Heart left ventricle (tissue), 16 donors: ENCODE results near the gene CTNNB1. TPM values are rescaled to one million over a fixed set of nuclear protein-coding genes. Genes with fewer than 3 reads are reported as not detected.

Experiments
- ATAC-seq, 4 donors: fragments of 200-7000 bp; cut with Tn5 transposase; one replicate each; pipeline ENCODE4 v1.9.1; 2020 to 2022; ENCODE audit warnings: moderate library complexity in 4 of 4, mild to moderate bottlenecking in 3 of 4, moderate number of reproducible peaks in 1 of 4
- DNase-seq, 5 donors: peaks; one replicate each; pipeline ENCODE4 v3.0.0-alpha.2; 2020
- H3K27ac ChIP-seq, 12 donors: fragments of 200-600 bp; sonication (generic) in 4 of 12; one replicate each; pipeline versions ENCODE4 v1.5.0 to v1.8.0; 2016 to 2022; ENCODE audit warnings: mild to moderate bottlenecking in 2 of 12
- H3K27me3 ChIP-seq, 9 donors: fragments of 200-600 bp; sonication (generic) in 2 of 9; one replicate each; pipeline versions ENCODE4 v1.5.1 to v1.8.0; 2016 to 2022; ENCODE audit warnings: mild to moderate bottlenecking in 3 of 9
- H3K36me3 ChIP-seq, 9 donors: fragments of 200-600 bp; sonication (generic) in 2 of 9; one replicate each; pipeline versions ENCODE4 v1.5.0 to v1.8.0; 2018 to 2022; ENCODE audit warnings: mild to moderate bottlenecking in 2 of 9
- H3K4me1 ChIP-seq, 12 donors: fragments of 200-600 bp; sonication (generic) in 4 of 12; one replicate each; pipeline versions ENCODE4 v1.5.0 to v1.8.0; 2016 to 2022; ENCODE audit warnings: mild to moderate bottlenecking in 3 of 12
- H3K4me3 ChIP-seq, 12 donors: fragments of 200-600 bp; sonication (generic) in 4 of 12; one replicate each; pipeline versions ENCODE4 v1.5.0 to v1.8.0; 2017 to 2022; ENCODE audit warnings: mild to moderate bottlenecking in 9 of 12, moderate library complexity in 4 of 12
- H3K9me3 ChIP-seq, 12 donors: fragments of 200-600 bp; sonication (generic) in 4 of 12; one replicate each; pipeline versions ENCODE4 v1.5.0 to v1.8.0; 2016 to 2022; ENCODE audit warnings: mild to moderate bottlenecking in 1 of 12
- CTCF ChIP-seq, 12 donors: fragments of 200-600 bp; sonication (generic) in 4 of 12; IDR thresholded peaks; one replicate each; pipeline versions ENCODE4 v1.5.0 to v1.8.0; 2018 to 2022; ENCODE audit warnings: antibody characterized with exemption in 12 of 12, mild to moderate bottlenecking in 5 of 12
- POLR2A ChIP-seq, 2 donors: fragments of 450-650 bp; IDR thresholded peaks; one replicate each; pipeline ENCODE4 v1.6.1; 2017; ENCODE audit warnings: antibody characterized with exemption in 2 of 2, mild to moderate bottlenecking in 2 of 2, moderate library complexity in 2 of 2
- WGBS, 4 donors: extraction: QIAGEN DNeasy Blood & Tissue Kit in 2 of 4; methylation state at CpG; one replicate each; pipeline versions ENCODE4 v1.1.5 to v1.1.7; 2013 to 2018; 5-methylcytosine and 5-hydroxymethylcytosine counted together
- intact Hi-C, 10 donors: fragments of 100-400 bp; cut with DNase I; formaldehyde crosslinking; loops; one replicate each; pipeline versions ENCODE4 v1.11.1 to v1.14.2; 2022
- polyA plus RNA-seq, 2 donors: library from polyadenylated mRNA; stranded (reverse); fragments of 200-250 nt; gene quantifications; one replicate each; pipeline ENCODE4 v1.2.3, GENCODE V29; 2013
- total RNA-seq, 9 donors: library from RNA; depleted of rRNA in 2 of 9; stranded (reverse); fragments of >200 nt in 2 of 9; fragmentation: NEBNext Ultra II Directional in 3 of 9; extraction: Animal tissue kit (Norgen Biotek cat#: 25700) in 3 of 9; gene quantifications; one replicate each; pipeline versions ENCODE4 v1.1.0 to v1.2.4, GENCODE V29; 2016 to 2023
- donor health status: ischemic (EF 13 %, LVEDD 7.1; RV severe dilation, severe dysfunction).
- donor health status: healthy with polysubstance abuse.
- donor health status: DM: no; HTN: yes; CAD: no.
- donor health status: DM: no; HTN: no; CAD: no.
- donor health status: ischemic (EF 25% LVEDD 6.9; RV normal size, moderate dysfunction).
- donor health status: ischemic (EF 25% LVEDD 5.7; RV mildly dilated, moderate dysfunction).
- donor health status: healthy.
- donor health status: DM: yes; HTN: yes; CAD: no.
- donor health status: ischemic (EF 35%, LVEDD 5.7; RV mildly dilated, moderate dysfunction).
- donor health status: nonischemic (EF 11% LVEDD 7.7; RV severe dilation, severe dysfunction).
- donor health status: DM: yes; HTN: yes; CAD: no.
- donor health status: PGD.
- donor health status: ischemic (EF 29% LVEDD 5.4; RV normal size, mild dysfunction).
- donor health status: nonischemic (EF 23%, LVEDD 6.1; RV moderate dilation, normal function).

CTNNB1 gene
- total and polyA plus RNA-seq, 11 donors, result 25.6 to 301 (median 208) TPM

GRCh38 chr3:41202834-41203345 is 3.6 kb downstream of the CTNNB1 start:
- Histone ChIP-seq H3K4me3 (peak overlapping the region in 9 of 12 donors; percentile 75 to 90 (median 84)), H3K27ac (peak overlapping the region in 6 of 12 donors; percentile 4 to 99 (median 98)), H3K4me1 (peaks cover 6 to 76% (median 65%) of the 10 kb centered on the region in 12 donors), H3K36me3 (no peaks in the 10 kb centered on the region), H3K27me3 (no peaks in the 10 kb centered on the region), H3K9me3 (no peaks in the 10 kb centered on the region)
- intact Hi-C loops, result loop anchor here in 7 of 10 donors (2.0 to 10.0 kb wide), 10 partner anchors 228 to 621 kb away; no protein-coding TSS in a partner anchor
- DNase-seq (peak in 1 of 5 donors; percentile 19), ATAC-seq (no peak)
- TF ChIP-seq CTCF (IDR thresholded peaks at IDR 0.05) (peak in 11 of 12 donors; percentile 18 to 63 (median 41)), POLR2A (IDR thresholded peaks at IDR 0.05) (no peak)

GRCh38 chr3:41204369-41204768 is 5.1 kb downstream of the CTNNB1 start:
- Histone ChIP-seq H3K27ac (no peak overlapping the region), H3K4me3 (peak overlapping the region in 5 of 12 donors; percentile 6 to 86 (median 79)), H3K27me3 (no peaks in the 10 kb centered on the region), H3K9me3 (no peaks in the 10 kb centered on the region), H3K4me1 (peaks cover 6 to 88% (median 80%) of the 10 kb centered on the region in 12 donors), H3K36me3 (no peaks in the 10 kb centered on the region)
- 46 to 58% (median 56%) methylated on average over 1 of the region's 1 CpG for WGBS, 4 donors
- no peak for DNase-seq
- intact Hi-C loops, result loop anchor here in 7 of 10 donors (5.0 to 10.0 kb wide), 9 partner anchors 230 to 622 kb away; no protein-coding TSS in a partner anchor
- TF ChIP-seq CTCF (IDR thresholded peaks at IDR 0.05), result no peak
- no peak for TF ChIP-seq POLR2A (IDR thresholded peaks at IDR 0.05)
- ATAC-seq, result no peak

- ATAC-seq (no peak), DNase-seq (no peak)
- no peaks in the 10 kb centered on the region for H3K27me3 ChIP-seq
- 69 to 75% (median 73%) methylated on average over 9 of the region's 9 CpGs for WGBS, 4 donors
- TF ChIP-seq POLR2A (IDR thresholded peaks at IDR 0.05), result no peak
- no peak for TF ChIP-seq CTCF (IDR thresholded peaks at IDR 0.05)
- no peaks in the 10 kb centered on the region for H3K9me3 ChIP-seq
- H3K36me3 ChIP-seq, result peaks cover 0 to 3% (median 0%) of the 10 kb centered on the region in 9 donors
- intact Hi-C loops, result loop anchor here in 6 of 10 donors (10.0 kb wide), 4 partner anchors 231 to 491 kb away; no protein-coding TSS in a partner anchor
- peaks cover 6 to 90% (median 81%) of the 10 kb centered on the region in 12 donors for H3K4me1 ChIP-seq
- peak overlapping the region in 2 of 12 donors; percentile 3 to 27 for H3K4me3 ChIP-seq
- H3K27ac ChIP-seq, result no peak overlapping the region
These were observed 6.3 kb downstream of the CTNNB1 start for GRCh38 chr3:41205591-41205990.

- WGBS, 4 donors, result 6 to 14% (median 9%) methylated on average over 1 of the region's 1 CpG
- no peak overlapping the region for H3K4me3 ChIP-seq
These were observed 8.1 kb downstream of the CTNNB1 start for GRCh38 chr3:41207355-41207754.

More at GRCh38 chr3:41207355-41207754, 8.1 kb downstream of the CTNNB1 start:
- DNase-seq (no peak), ATAC-seq (peak in 3 of 4 donors; percentile 20 to 46 (median 38))
- Histone ChIP-seq H3K36me3 (peaks cover 0 to 12% (median 0%) of the 10 kb centered on the region in 9 donors), H3K27ac (no peak overlapping the region), H3K27me3 (no peaks in the 10 kb centered on the region), H3K4me1 (peaks cover 6 to 94% (median 68%) of the 10 kb centered on the region in 12 donors), H3K9me3 (no peaks in the 10 kb centered on the region)
- intact Hi-C loops, result loop anchor here in 6 of 10 donors (10.0 kb wide), 4 partner anchors 233 to 493 kb away; no protein-coding TSS in a partner anchor
- TF ChIP-seq POLR2A (IDR thresholded peaks at IDR 0.05) (no peak), CTCF (IDR thresholded peaks at IDR 0.05) (no peak)
